Astrocyte (in vitro differentiated cells and primary cell): ENCODE measurements around the gene SUGCT. TPM values are rescaled to one million over a fixed set of nuclear protein-coding genes. Genes with fewer than 3 reads are reported as not detected.
A peak's percentile ranks its signal among the peaks of the same experiment; 100 is the strongest.

Source experiments
- DNase-seq: peaks from one replicate; pipeline ENCODE4 v3.0.0-alpha.2; 2010; ENCODE audit warnings: low read depth
- FAIRE-seq: peaks from 2 replicates; lab custom pipeline; 2011; peaks lifted over from hg19 to GRCh38; lab: Jason Lieb, UNC
- H2AFZ ChIP-seq: 2 replicates; pipeline ENCODE4 v1.6.0; 2012; ENCODE audit warnings: low read depth, low read length, inconsistent platforms
- H3K27ac ChIP-seq: 2 replicates; pipeline ENCODE4 v1.5.1; 2011; ENCODE audit warnings: low read depth, low read length, inconsistent platforms
- H3K27me3 ChIP-seq: 2 replicates; pipeline ENCODE4 v1.6.0; 2011; ENCODE audit warnings: low read length, inconsistent platforms; ENCODE audit not compliant: insufficient read depth
- H3K36me3 ChIP-seq: 2 replicates; pipeline ENCODE4 v1.5.1; 2011; ENCODE audit warnings: low read length, inconsistent platforms; ENCODE audit not compliant: insufficient read depth
- H3K4me1 ChIP-seq: 2 replicates; pipeline ENCODE4 v1.5.1; 2011; ENCODE audit warnings: low read length, inconsistent platforms; ENCODE audit not compliant: insufficient read depth
- H3K4me2 ChIP-seq: 2 replicates; pipeline ENCODE4 v1.6.0; 2012; ENCODE audit warnings: low read length, inconsistent platforms
- H3K4me3 ChIP-seq: 2 replicates; pipeline ENCODE4 v1.5.1; 2011; ENCODE audit warnings: low read depth, mild to moderate bottlenecking, low read length, inconsistent platforms; ENCODE audit not compliant: insufficient read depth
- H3K79me2 ChIP-seq: 2 replicates; pipeline ENCODE4 v1.6.0; 2012; ENCODE audit warnings: mild to moderate bottlenecking, low read length, inconsistent platforms; ENCODE audit not compliant: insufficient read depth
- H3K9ac ChIP-seq: 2 replicates; pipeline ENCODE4 v1.6.0; 2012; ENCODE audit warnings: mild to moderate bottlenecking, low read length, inconsistent platforms
- H3K9me3 ChIP-seq: 2 replicates; pipeline ENCODE4 v1.5.1; 2012; ENCODE audit warnings: low read depth, mild to moderate bottlenecking, low read length, inconsistent platforms; ENCODE audit not compliant: insufficient read depth
- H4K20me1 ChIP-seq: 2 replicates; pipeline ENCODE4 v1.6.0; 2012; ENCODE audit warnings: low read length, inconsistent platforms; ENCODE audit not compliant: insufficient read depth
- H3K27ac Mint-ChIP-seq: one replicate; pipeline ENCODE4 v1.8.0; 2021; ENCODE audit warnings: mild to moderate bottlenecking, mixed read lengths; ENCODE audit not compliant: unreplicated experiment
- H3K27me3 Mint-ChIP-seq: one replicate; pipeline ENCODE4 v1.8.0; 2021; ENCODE audit warnings: low read depth, mixed read lengths; ENCODE audit not compliant: unreplicated experiment
- H3K36me3 Mint-ChIP-seq: one replicate; pipeline ENCODE4 v1.8.0; 2021; ENCODE audit warnings: low read depth, mixed read lengths; ENCODE audit not compliant: unreplicated experiment
- H3K4me1 Mint-ChIP-seq: one replicate; pipeline ENCODE4 v1.8.0; 2021; ENCODE audit warnings: low read depth, mixed read lengths; ENCODE audit not compliant: unreplicated experiment
- H3K4me3 Mint-ChIP-seq: one replicate; pipeline ENCODE4 v1.8.0; 2021; ENCODE audit warnings: mild to moderate bottlenecking, moderate library complexity, mixed read lengths; ENCODE audit not compliant: unreplicated experiment
- H3K9me3 Mint-ChIP-seq: one replicate; pipeline ENCODE4 v1.8.0; 2021; ENCODE audit warnings: mild to moderate bottlenecking, mixed read lengths; ENCODE audit not compliant: unreplicated experiment
- CTCF ChIP-seq: IDR thresholded peaks from 2 replicates; pipeline ENCODE4 v1.5.1; 2011; ENCODE audit warnings: low read depth, mild to moderate bottlenecking, inconsistent platforms, low read length, moderate library complexity; ENCODE audit not compliant: insufficient read depth
- EZH2 ChIP-seq: IDR thresholded peaks from 2 replicates; pipeline ENCODE4 v1.6.1; 2012; ENCODE audit warnings: mild to moderate bottlenecking, low read length, inconsistent platforms; ENCODE audit not compliant: insufficient read depth
- total RNA-seq: library from RNA; stranded (reverse); gene quantifications from 2 replicates; pipeline ENCODE4 v1.2.1, GENCODE V29; 2021

SUGCT gene
- total RNA-seq, 1 donor from 2014 or later: 15.5 TPM

GRCh38 chr7:40697653-40698052, 562.8 kb downstream of the SUGCT start:
- Histone ChIP-seq H3K9ac (no peak overlapping the region), H4K20me1 (no peaks in the 10 kb centered on the region), H3K4me1 (peaks cover 14% of the 10 kb centered on the region), H3K4me3 (no peak overlapping the region), H3K4me2 (no peak overlapping the region), H3K9me3 (no peaks in the 10 kb centered on the region), H3K27ac (no peak overlapping the region), H2AFZ (no peak overlapping the region), H3K79me2 (no peaks in the 10 kb centered on the region), H3K36me3 (no peaks in the 10 kb centered on the region), H3K27me3 (no peaks in the 10 kb centered on the region)
- Mint-ChIP-seq H3K9me3 (no peaks in the 10 kb centered on the region), H3K27me3 (no peaks in the 10 kb centered on the region), H3K4me1 (peaks cover 19% of the 10 kb centered on the region), H3K27ac (peak overlapping the region; percentile 68), H3K4me3 (no peak overlapping the region), H3K36me3 (peaks cover 3% of the 10 kb centered on the region)
- no peak for FAIRE-seq
- no peak for TF ChIP-seq CTCF
- no peak for TF ChIP-seq EZH2
- no peak for DNase-seq

DNA sequence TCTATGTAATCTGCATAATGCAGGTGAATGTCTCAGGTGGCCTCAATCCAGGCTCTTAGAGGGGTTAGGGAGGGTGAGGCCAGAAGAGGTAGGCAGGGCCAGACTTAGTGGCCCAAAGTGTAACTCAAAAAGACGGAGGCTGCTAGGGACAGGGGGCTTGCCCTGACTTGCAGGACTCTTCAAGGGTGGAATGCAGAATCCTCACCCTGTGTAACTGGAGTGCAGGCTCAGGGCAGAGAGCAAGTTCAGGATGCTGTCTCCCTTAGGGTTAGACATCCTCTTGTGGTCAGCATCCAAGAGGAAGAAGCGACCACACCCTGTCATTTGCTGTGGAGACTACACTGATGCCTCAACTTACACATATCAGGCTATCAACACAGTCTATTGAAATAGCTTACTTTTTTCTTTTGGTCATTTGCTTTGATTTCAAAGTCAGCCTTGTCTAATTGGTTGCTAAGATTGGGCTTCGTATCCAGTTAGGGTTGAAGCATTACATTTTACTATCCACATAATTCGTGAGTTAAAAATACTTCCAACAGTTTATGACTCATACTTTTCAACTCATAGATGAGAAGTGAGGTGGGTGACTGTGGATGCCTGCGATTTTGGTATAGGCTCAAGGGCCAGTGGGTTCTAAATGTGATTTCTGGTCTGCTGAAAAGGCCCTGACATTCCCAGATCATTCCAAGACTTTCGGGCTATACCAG, 563.6 kb downstream of the SUGCT start:
- Histone ChIP-seq H3K4me1 (peaks cover 14% of the 10 kb centered on the region), H3K9me3 (no peaks in the 10 kb centered on the region), H2AFZ (no peak overlapping the region), H3K27ac (no peak overlapping the region), H4K20me1 (no peaks in the 10 kb centered on the region), H3K36me3 (no peaks in the 10 kb centered on the region), H3K9ac (no peak overlapping the region), H3K27me3 (no peaks in the 10 kb centered on the region), H3K4me3 (no peak overlapping the region), H3K4me2 (no peak overlapping the region), H3K79me2 (no peaks in the 10 kb centered on the region)
- peaks cover 3% of the 10 kb centered on the region for H3K36me3 Mint-ChIP-seq
- DNase-seq (peak; percentile 46), FAIRE-seq (peak; percentile 32)
- H3K4me1 Mint-ChIP-seq: peaks cover 19% of the 10 kb centered on the region
- H3K4me3 Mint-ChIP-seq: peak overlapping the region; percentile 1
- no peak overlapping the region for H3K27ac Mint-ChIP-seq
- TF ChIP-seq EZH2 (no peak), CTCF (no peak)
- no peaks in the 10 kb centered on the region for H3K9me3 Mint-ChIP-seq
- no peaks in the 10 kb centered on the region for H3K27me3 Mint-ChIP-seq

DNA sequence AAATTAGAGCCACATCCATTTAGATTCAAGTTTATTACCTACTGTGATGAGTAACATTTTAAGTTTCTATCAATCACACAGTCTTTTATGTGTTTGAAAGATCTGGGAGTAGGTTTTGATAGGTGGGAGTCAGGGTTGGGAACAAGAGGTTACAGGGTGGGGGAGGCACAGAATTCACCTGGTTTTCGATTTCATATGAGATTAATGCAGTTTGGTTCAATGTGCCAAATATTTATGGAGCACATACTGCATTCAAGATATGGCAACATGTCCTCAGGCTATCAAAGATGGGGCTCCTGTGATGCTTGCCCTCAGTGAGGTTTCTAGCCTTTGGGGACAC, 564.1 kb downstream of the SUGCT start:
- Histone ChIP-seq H3K4me2 (no peak overlapping the region), H3K9me3 (no peaks in the 10 kb centered on the region), H3K27ac (no peak overlapping the region), H3K9ac (no peak overlapping the region), H3K27me3 (no peaks in the 10 kb centered on the region), H3K4me3 (no peak overlapping the region), H3K36me3 (no peaks in the 10 kb centered on the region), H4K20me1 (no peaks in the 10 kb centered on the region), H2AFZ (no peak overlapping the region), H3K79me2 (no peaks in the 10 kb centered on the region), H3K4me1 (peaks cover 14% of the 10 kb centered on the region)
- DNase-seq: no peak
- H3K4me1 Mint-ChIP-seq: peaks cover 19% of the 10 kb centered on the region
- no peak for FAIRE-seq
- H3K27ac Mint-ChIP-seq: no peak overlapping the region
- H3K4me3 Mint-ChIP-seq: no peak overlapping the region
- no peaks in the 10 kb centered on the region for H3K27me3 Mint-ChIP-seq
- TF ChIP-seq CTCF: no peak
- no peak for TF ChIP-seq EZH2
- H3K36me3 Mint-ChIP-seq: peaks cover 3% of the 10 kb centered on the region
- no peaks in the 10 kb centered on the region for H3K9me3 Mint-ChIP-seq
